AML-193 (cell line): ENCODE measurements around the gene HMCN2.

ENCODE experiments used
- DNase-seq, 2 experiments: peaks; one replicate each; lab custom pipeline; 2025; lab: John Stamatoyannopoulos, UW

The HMCN2 gene

GRCh38 chr9:130414910-130415746 lies 149.6 kb downstream of the HMCN2 start:
- no peak for DNase-seq

- DNase-seq, result no peak
These were observed 152.0 kb downstream of the HMCN2 start for GRCh38 chr9:130417602-130418001.

DNA sequence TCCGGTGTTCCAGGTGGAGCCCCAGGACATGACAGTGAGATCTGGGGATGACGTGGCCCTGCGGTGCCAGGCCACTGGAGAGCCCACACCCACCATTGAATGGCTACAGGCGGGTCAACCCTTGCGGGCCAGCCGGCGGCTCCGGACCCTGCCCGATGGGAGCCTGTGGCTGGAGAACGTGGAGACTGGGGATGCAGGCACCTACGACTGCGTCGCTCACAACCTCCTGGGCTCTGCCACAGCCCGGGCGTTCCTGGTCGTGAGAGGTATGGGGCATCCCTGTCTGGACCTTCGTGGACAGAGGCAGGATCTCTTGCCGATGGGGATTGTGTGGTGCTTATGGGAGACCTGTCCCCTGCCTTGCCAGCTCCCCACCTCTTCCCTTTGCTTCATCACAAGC lies 153.2 kb downstream of the HMCN2 start:
- no peak for DNase-seq

- DNase-seq, result no peak
These were observed 154.0 kb downstream of the HMCN2 start for GRCh38 chr9:130419521-130420035.

GRCh38 chr9:130421154-130421801 lies 155.7 kb downstream of the HMCN2 start:
- no peak for DNase-seq

DNA sequence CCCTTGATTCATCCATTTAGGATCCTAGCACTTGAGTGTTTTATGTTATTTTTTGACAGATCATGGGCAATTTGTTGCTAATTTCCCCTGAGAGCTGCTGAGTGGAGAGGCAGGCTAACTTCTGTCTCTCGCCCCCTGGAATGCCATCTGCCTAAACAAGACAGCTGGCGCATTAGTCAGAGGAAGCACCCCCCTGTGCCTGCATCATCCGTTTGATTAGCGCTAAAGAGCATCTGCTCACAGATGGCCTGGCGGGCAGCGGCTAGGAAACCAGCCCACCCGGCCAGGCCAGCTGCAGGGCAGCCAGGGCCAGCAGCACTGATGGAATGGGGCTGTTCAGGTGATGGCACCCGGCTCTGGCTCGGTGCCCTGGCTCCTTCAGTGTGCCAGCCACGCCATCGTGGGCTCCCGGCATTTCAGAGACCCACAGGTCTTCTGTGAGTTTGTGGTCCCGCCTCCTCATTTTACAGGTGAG lies 156.3 kb downstream of the HMCN2 start:
- DNase-seq, result no peak

DNA sequence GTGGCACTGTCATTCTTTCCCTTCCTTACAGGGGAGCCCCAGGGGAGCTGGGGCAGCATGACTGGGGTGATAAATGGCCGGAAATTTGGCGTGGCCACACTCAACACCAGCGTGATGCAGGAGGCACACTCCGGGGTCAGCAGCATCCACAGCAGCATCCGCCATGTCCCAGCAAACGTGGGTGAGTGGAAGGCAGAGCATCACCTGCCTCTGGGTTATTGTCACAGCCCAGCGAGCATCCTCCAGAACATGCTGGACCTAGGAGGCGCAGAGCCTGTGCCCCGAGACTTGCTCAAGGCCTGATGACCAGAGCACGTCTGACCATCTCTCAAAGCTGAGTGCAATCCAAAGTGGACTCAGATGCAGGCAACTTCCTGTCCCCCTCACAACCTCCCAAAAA lies 157.0 kb downstream of the HMCN2 start:
- no peak for DNase-seq

GRCh38 chr9:130423272-130423671 lies 157.7 kb downstream of the HMCN2 start:
- DNase-seq, result no peak

- no peak for DNase-seq
These were observed 159.3 kb downstream of the HMCN2 start for GRCh38 chr9:130424595-130425454.

DNA sequence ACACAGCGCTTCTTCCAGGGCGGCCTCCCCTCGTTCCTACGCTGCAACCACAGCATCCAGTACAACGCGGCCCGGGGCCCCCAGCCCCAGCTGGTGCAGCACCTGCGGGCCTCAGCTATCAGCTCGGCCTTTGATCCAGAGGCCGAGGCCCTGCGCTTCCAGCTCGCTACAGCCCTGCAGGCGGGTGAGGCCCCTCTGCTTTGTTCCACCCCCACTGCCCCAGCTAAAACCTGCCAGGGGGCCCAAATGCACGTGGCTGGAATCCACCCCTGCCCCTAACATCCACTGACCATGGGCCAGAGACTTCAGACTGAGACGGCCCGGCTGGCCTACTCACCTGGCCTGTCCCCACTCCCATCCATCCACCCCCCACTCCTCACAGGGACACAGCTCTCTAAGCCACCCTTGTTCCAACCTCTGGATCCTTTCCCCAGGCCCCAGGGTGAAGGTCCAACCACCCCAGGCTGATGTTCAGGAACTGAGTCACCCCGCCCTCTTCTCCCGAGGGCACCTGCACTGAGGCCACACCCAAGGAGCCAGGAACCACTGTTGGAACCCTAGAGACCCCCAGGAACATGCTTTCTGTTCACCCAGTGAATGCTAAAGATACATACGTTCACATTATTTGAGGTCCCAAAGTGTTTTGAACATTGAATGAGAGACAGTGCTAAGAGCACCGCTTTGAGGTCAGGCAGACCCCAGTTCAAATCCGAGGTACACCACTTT lies 160.3 kb downstream of the HMCN2 start:
- DNase-seq, result no peak

GRCh38 chr9:130426467-130426773 lies 160.9 kb downstream of the HMCN2 start:
- no peak for DNase-seq

GRCh38 chr9:130426883-130427282 lies 161.3 kb downstream of the HMCN2 start:
- no peak for DNase-seq

DNA sequence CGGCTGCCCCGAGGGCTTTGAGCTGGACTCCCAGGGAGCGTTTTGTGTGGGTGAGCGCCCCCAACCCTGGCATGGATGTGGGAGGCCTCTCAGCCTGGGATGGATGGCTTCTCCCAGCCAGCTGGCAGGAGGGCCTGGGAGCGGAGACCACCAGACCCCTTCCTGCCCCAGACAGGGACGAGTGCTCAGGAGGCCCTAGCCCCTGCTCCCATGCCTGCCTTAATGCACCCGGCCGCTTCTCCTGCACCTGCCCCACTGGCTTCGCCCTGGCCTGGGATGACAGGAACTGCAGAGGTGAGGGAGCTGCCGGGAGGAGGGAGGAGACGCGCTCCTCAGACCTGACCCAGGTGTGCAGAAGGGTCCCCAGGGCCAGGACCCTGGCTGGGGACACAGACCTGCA lies 161.8 kb downstream of the HMCN2 start:
- DNase-seq, result no peak

GRCh38 chr9:130428086-130428665 lies 162.6 kb downstream of the HMCN2 start:
- DNase-seq, result no peak

DNA sequence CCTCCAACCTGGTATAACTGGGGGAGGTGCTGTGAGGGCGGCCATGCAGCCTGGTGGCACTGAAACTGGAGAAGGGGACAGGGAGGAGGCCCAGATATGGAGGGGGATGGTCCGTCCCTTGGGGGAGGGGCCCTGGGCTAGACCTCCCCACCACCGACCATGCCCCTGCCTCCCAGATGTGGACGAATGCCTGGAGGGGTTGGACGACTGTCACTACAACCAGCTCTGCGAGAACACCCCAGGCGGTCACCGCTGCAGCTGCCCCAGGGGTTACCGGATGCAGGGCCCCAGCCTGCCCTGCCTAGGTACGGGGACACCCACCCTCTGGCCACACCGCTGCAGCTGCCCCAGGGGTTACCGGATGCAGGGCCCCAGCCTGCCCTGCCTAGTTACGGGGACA lies 163.8 kb downstream of the HMCN2 start:
- no peak for DNase-seq

GRCh38 chr9:130429831-130430230 lies 164.3 kb downstream of the HMCN2 start:
- no peak for DNase-seq

GRCh38 chr9:130430232-130430631 lies 164.7 kb downstream of the HMCN2 start:
- no peak for DNase-seq

- no peak for DNase-seq
These were observed 165.4 kb downstream of the HMCN2 start for GRCh38 chr9:130430734-130431535.

DNA sequence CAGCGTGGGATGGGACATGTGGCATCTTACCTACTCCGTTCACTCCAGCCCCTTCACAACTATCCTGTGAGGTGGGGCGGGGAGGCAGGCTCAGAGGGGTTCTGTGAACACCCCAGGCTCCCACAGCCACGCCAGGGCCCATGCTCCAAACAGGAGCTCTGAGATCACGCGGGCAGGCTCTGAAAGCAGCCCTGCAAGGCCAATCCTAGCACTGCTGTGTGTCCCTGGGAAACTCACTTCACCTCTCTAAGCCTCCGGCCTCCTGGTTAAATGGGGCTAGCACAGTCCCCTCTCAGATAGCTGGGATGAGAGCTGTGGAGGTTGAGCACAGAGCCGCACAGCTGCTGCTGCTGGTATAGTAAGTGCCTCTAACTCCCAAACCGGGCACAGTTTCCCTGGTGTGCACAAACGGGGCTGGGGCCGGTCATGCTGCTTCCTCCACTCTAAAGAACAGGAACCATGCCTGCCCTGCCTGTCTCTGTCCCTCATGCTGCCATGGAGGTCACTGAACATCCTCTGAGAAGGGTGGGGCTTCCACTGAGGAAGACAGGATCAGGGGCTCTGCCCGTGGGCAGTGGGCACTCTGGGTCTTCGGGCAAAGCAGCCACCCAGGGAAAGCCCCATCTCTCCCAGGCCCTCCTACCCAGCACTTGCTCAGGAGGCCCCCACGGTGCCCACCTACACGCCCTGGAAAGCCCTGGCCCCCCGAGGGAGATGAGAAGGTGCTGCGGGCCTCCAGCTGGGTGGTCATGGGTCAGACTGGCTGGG lies 166.2 kb downstream of the HMCN2 start:
- DNase-seq, result no peak

DNA sequence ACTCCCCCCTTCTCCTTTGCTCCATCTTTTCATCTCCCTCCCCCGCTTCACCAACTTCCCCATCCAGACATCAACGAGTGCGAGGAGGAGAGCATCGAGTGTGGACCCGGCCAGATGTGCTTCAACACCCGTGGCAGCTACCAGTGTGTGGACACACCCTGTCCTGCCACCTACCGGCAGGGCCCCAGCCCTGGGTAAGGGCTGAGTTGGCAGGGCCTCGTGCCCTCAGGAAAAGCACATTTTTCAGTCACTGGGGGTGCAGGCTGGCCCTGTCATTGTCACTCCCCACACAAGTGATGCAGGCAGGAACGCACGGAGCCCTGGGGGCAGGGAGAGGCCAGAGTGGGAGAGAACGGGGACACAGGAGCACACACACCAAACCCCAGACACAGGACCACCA lies 166.8 kb downstream of the HMCN2 start:
- no peak for DNase-seq
